ENCODE data around the gene PTGFRN.

DNA sequence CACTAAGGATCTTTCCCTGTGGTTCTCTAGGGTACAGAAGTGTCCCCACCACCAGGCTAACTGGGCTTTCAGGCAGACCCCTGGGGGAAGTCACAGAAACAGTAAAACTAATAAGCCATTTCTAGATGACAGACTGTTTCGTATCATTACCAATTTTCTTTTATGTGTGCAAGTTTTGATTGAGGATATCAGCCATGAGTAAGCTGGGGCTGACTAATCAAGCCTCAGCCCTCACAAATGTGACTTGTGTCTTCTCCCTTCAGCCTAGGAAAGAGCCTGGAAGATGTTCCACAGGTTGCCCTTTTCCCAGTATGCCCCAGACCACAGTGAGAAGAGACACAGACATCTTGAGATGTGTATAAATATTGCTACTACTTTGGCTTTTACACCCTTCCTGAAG lies 10.5 kb downstream of the PTGFRN start:
- TF ChIP-seq CTCF (conservative IDR thresholded peaks at IDR 0.05; ENCODE audit: low read depth, low read length) (no peak), EZH2phosphoT487 (IDR thresholded peaks at IDR 0.05; ENCODE audit: borderline replicate concordance, low read length) (no peak), EZH2 (IDR thresholded peaks at IDR 0.05; ENCODE audit: low read length, unreplicated experiment) (no peak)
